ENCODE data around the gene SLC8B1.

- TF ChIP-seq POLR2AphosphoS5 (IDR thresholded peaks at IDR 0.05; ENCODE audit: insufficient read depth in 1 of 2, low read depth in 1 of 2) (no peak), CTCF (IDR thresholded peaks at IDR 0.05) (no peak), POLR2A (IDR thresholded peaks at IDR 0.05) (no peak)
Observed at GRCh38 chr12:113297621-113298471, 37.1 kb downstream of the SLC8B1 start.

All from vagina (tissue), 2 donors.